WTC11 (cell line): Measurements from ENCODE around the gene RBMS2. TPM values are rescaled to one million over a fixed set of nuclear protein-coding genes. Genes with fewer than 3 reads are reported as not detected.

Experiments
- ATAC-seq: fragments of 200-7000 bp; cut with Tn5 transposase; 2 replicates; pipeline ENCODE4 v1.10.0; 2021; ENCODE audit warnings: mild to moderate bottlenecking, moderate library complexity
- CTCF ChIA-PET: fragments of 300-600 bp; sonication (Branson Sonifier 250); formaldehyde crosslinking; loops from one replicate; lab custom pipeline; 2021; ENCODE audit warnings: antibody characterized with exemption; lab: Charles Lee
- POLR2A ChIA-PET: fragments of 350-600 bp; sonication (Branson Sonifier 250); formaldehyde crosslinking; loops from one replicate; lab custom pipeline; 2021; ENCODE audit warnings: antibody characterized with exemption; lab: Charles Lee
- DNase-seq: peaks from one replicate; pipeline ENCODE4 v3.0.0; 2021; ENCODE audit warnings: low spot score
- H3K27ac Mint-ChIP-seq: 2 replicates; pipeline ENCODE4 v1.8.0; 2021; ENCODE audit warnings: mixed read lengths
- H3K27me3 Mint-ChIP-seq: 2 replicates; pipeline ENCODE4 v1.8.0; 2021; ENCODE audit warnings: low read depth, mild to moderate bottlenecking, moderate library complexity, mixed read lengths
- H3K36me3 Mint-ChIP-seq: 2 replicates; pipeline ENCODE4 v1.8.0; 2021; ENCODE audit warnings: mixed read lengths
- H3K4me1 Mint-ChIP-seq: 2 replicates; pipeline ENCODE4 v1.8.0; 2022; ENCODE audit warnings: mixed read lengths
- H3K4me3 Mint-ChIP-seq: 2 replicates; pipeline ENCODE4 v1.8.0; 2021; ENCODE audit warnings: mild to moderate bottlenecking, moderate library complexity, mixed read lengths
- H3K9me3 Mint-ChIP-seq: 2 replicates; pipeline ENCODE4 v1.8.0; 2021; ENCODE audit warnings: mixed read lengths
- GABPB1 ChIP-seq: sonication (generic); formaldehyde crosslinking; IDR thresholded peaks from 2 replicates; pipeline ENCODE4 v1.8.1; 2023; ENCODE audit warnings: mild to moderate bottlenecking, missing genetic modification reagents
- MXD4 ChIP-seq: fragments of 250-450 bp; sonication (Bioruptor Pico); IDR thresholded peaks from 2 replicates; pipeline ENCODE4 v1.8.0; 2021; ENCODE audit warnings: mild to moderate bottlenecking, moderate library complexity, borderline replicate concordance
- MYBL2 ChIP-seq: sonication (generic); formaldehyde crosslinking; IDR thresholded peaks from 2 replicates; pipeline ENCODE4 v1.8.1; 2023; ENCODE audit warnings: mild to moderate bottlenecking, moderate library complexity, missing genetic modification reagents
- NFE2L1 ChIP-seq: sonication (generic); formaldehyde crosslinking; IDR thresholded peaks from 2 replicates; pipeline ENCODE4 v1.8.1; 2023; ENCODE audit warnings: missing genetic modification reagents
- NR3C1 ChIP-seq: sonication (generic); formaldehyde crosslinking; conservative IDR thresholded peaks from 2 replicates; pipeline ENCODE4 v1.8.1; 2023; ENCODE audit warnings: low read depth, mild to moderate bottlenecking, missing genetic modification reagents
- OVOL2 ChIP-seq: fragments of 250-450 bp; sonication (Bioruptor Pico); IDR thresholded peaks from 2 replicates; pipeline ENCODE4 v1.9.0; 2021; ENCODE audit warnings: mild to moderate bottlenecking, borderline replicate concordance
- PRRX2 ChIP-seq: fragments of 250-450 bp; sonication (Bioruptor Pico); IDR thresholded peaks from 2 replicates; pipeline ENCODE4 v1.8.0; 2021; ENCODE audit warnings: mild to moderate bottlenecking
- SOX15 ChIP-seq: fragments of 250-450 bp; sonication (Bioruptor Pico); IDR thresholded peaks from 2 replicates; pipeline ENCODE4 v1.9.0; 2021; ENCODE audit warnings: mild to moderate bottlenecking
- TEAD1 ChIP-seq: sonication (generic); formaldehyde crosslinking; IDR thresholded peaks from 2 replicates; pipeline ENCODE4 v1.8.0; 2022; ENCODE audit warnings: mild to moderate bottlenecking, missing genetic modification reagents
- TEAD4 ChIP-seq: sonication (generic); formaldehyde crosslinking; IDR thresholded peaks from 2 replicates; pipeline ENCODE4 v1.8.0; 2022; ENCODE audit warnings: mild to moderate bottlenecking, missing genetic modification reagents
- ZNF138 ChIP-seq: sonication (generic); formaldehyde crosslinking; conservative IDR thresholded peaks from 2 replicates; pipeline ENCODE4 v1.8.1; 2022; ENCODE audit warnings: mild to moderate bottlenecking, moderate library complexity, missing genetic modification reagents
- ZNF416 ChIP-seq: fragments of 250-450 bp; sonication (Bioruptor Pico); IDR thresholded peaks from 2 replicates; pipeline ENCODE4 v1.9.0; 2021; ENCODE audit warnings: mild to moderate bottlenecking, inconsistent platforms
- total RNA-seq: library from RNA; stranded (reverse); gene quantifications from 3 replicates; pipeline ENCODE4 v1.2.3, GENCODE V29; 2021
- TF ChIP-seq, protein P1 (sequence below): sonication (generic); formaldehyde crosslinking; IDR thresholded peaks from 2 replicates; pipeline ENCODE4 v1.8.1; 2022; ENCODE audit warnings: mild to moderate bottlenecking, moderate library complexity, missing genetic modification reagents
- TF ChIP-seq, protein P2 (sequence below): fragments of 250-450 bp; sonication (Bioruptor Pico); IDR thresholded peaks from 2 replicates; pipeline ENCODE4 v1.9.0; 2021; ENCODE audit warnings: moderate library complexity, mild to moderate bottlenecking, inconsistent platforms, borderline replicate concordance
- TF ChIP-seq, protein P3 (sequence below): sonication (generic); formaldehyde crosslinking; IDR thresholded peaks from 2 replicates; pipeline ENCODE4 v1.8.0; 2023; ENCODE audit warnings: mild to moderate bottlenecking, missing genetic modification reagents
- TF ChIP-seq, protein P4 (sequence below): fragments of 250-450 bp; sonication (Bioruptor Pico); IDR thresholded peaks from 2 replicates; pipeline ENCODE4 v1.9.0; 2021; ENCODE audit warnings: mild to moderate bottlenecking, borderline replicate concordance
- TF ChIP-seq, protein P5 (sequence below): sonication (generic); formaldehyde crosslinking; IDR thresholded peaks from 2 replicates; pipeline ENCODE4 v1.8.1; 2022; ENCODE audit warnings: mild to moderate bottlenecking, missing genetic modification reagents, moderate library complexity, borderline replicate concordance
- TF ChIP-seq, protein P6 (sequence below): sonication (generic); formaldehyde crosslinking; IDR thresholded peaks from 2 replicates; pipeline ENCODE4 v1.8.1; 2023; ENCODE audit warnings: mild to moderate bottlenecking, missing genetic modification reagents, borderline replicate concordance
- TF ChIP-seq, protein P7 (sequence below): fragments of 250-450 bp; sonication (Bioruptor Pico); IDR thresholded peaks from 2 replicates; pipeline ENCODE4 v1.9.0; 2021; ENCODE audit warnings: mild to moderate bottlenecking

RBMS2 gene
- total RNA-seq, 1 experiment from 2014 or later = 16.7 TPM

DNA sequence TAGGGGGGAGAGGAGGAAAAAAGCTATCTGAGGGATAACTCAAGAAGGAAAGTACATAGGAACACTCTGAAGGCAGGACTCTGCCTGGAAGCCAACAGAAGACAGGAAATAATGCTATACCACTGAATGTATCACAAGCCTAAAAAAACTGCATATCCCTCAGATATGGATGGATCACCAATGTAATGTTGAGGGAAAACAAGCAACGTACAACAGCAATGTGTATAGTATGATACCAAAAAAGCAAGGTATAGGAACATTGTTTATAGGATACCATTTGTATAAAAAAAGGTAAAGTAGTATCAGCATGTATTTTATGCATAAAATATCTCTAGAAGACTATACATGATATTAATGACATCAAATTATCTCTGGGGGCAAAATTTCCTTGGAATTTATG lies 37.1 kb upstream of the RBMS2 start (continued):
- TF ChIP-seq PRRX2 = no peak
- no peak for TF ChIP-seq NFE2L1
- no peak for TF ChIP-seq MYBL2 (CRISPR knock-in tag)
- TF ChIP-seq TEAD4 (CRISPR knock-in tag) = no peak

DNA sequence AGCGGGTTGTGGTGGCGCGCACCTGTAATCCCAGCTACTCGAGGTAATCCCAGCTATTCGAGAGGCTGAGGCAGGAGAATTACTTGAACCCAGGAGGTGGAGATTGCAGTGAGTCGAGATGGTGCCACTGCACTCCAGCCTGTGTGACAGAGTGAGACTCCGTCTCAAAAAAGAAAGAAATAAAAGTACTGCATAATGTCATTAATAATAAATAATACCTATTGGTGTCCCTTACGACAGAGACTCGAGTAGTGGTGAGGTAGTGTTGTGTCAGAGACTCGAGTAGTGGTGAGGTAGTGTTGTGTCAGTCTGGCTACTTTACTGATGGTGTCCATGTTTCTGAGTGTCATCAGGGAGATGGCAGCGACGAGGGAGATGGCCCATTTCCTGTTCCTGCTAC lies 34.9 kb upstream of the RBMS2 start:
- ATAC-seq (no peak), DNase-seq (no peak)
- POLR2A ChIA-PET = no interaction called here
- peaks cover 16% of the 10 kb centered on the region for H3K4me1 Mint-ChIP-seq
- H3K4me3 Mint-ChIP-seq = peak overlapping the region; percentile 94
- peaks cover 11% of the 10 kb centered on the region for H3K9me3 Mint-ChIP-seq
- peaks cover 63% of the 10 kb centered on the region for H3K27me3 Mint-ChIP-seq
- no peak overlapping the region for H3K27ac Mint-ChIP-seq
- H3K36me3 Mint-ChIP-seq = no peaks in the 10 kb centered on the region; the same call in 1 of the 2 replicates
- CTCF ChIA-PET = no interaction called here
- TF ChIP-seq ZNF416 (no peak), TEAD4 (CRISPR knock-in tag) (no peak), ZNF138 (no peak), SOX15 (CRISPR knock-in tag) (no peak), TEAD1 (CRISPR knock-in tag) (no peak), MXD4 (CRISPR knock-in tag) (no peak), NR3C1 (CRISPR knock-in tag) (no peak), OVOL2 (CRISPR knock-in tag) (no peak), GABPB1 (CRISPR knock-in tag) (no peak)
- TF ChIP-seq, protein P1, sequence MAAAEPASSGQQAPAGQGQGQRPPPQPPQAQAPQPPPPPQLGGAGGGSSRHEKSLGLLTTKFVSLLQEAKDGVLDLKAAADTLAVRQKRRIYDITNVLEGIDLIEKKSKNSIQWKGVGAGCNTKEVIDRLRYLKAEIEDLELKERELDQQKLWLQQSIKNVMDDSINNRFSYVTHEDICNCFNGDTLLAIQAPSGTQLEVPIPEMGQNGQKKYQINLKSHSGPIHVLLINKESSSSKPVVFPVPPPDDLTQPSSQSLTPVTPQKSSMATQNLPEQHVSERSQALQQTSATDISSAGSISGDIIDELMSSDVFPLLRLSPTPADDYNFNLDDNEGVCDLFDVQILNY (CRISPR knock-in tag) = no peak
- TF ChIP-seq, protein P2, sequence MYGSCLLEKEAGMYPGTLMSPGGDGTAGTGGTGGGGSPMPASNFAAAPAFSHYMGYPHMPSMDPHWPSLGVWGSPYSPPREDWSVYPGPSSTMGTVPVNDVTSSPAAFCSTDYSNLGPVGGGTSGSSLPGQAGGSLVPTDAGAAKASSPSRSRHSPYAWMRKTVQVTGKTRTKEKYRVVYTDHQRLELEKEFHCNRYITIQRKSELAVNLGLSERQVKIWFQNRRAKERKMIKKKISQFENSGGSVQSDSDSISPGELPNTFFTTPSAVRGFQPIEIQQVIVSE (CRISPR knock-in tag) = no peak
- TF ChIP-seq, protein P3, sequence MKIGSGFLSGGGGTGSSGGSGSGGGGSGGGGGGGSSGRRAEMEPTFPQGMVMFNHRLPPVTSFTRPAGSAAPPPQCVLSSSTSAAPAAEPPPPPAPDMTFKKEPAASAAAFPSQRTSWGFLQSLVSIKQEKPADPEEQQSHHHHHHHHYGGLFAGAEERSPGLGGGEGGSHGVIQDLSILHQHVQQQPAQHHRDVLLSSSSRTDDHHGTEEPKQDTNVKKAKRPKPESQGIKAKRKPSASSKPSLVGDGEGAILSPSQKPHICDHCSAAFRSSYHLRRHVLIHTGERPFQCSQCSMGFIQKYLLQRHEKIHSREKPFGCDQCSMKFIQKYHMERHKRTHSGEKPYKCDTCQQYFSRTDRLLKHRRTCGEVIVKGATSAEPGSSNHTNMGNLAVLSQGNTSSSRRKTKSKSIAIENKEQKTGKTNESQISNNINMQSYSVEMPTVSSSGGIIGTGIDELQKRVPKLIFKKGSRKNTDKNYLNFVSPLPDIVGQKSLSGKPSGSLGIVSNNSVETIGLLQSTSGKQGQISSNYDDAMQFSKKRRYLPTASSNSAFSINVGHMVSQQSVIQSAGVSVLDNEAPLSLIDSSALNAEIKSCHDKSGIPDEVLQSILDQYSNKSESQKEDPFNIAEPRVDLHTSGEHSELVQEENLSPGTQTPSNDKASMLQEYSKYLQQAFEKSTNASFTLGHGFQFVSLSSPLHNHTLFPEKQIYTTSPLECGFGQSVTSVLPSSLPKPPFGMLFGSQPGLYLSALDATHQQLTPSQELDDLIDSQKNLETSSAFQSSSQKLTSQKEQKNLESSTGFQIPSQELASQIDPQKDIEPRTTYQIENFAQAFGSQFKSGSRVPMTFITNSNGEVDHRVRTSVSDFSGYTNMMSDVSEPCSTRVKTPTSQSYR (CRISPR knock-in tag) = no peak
- TF ChIP-seq, protein P4, sequence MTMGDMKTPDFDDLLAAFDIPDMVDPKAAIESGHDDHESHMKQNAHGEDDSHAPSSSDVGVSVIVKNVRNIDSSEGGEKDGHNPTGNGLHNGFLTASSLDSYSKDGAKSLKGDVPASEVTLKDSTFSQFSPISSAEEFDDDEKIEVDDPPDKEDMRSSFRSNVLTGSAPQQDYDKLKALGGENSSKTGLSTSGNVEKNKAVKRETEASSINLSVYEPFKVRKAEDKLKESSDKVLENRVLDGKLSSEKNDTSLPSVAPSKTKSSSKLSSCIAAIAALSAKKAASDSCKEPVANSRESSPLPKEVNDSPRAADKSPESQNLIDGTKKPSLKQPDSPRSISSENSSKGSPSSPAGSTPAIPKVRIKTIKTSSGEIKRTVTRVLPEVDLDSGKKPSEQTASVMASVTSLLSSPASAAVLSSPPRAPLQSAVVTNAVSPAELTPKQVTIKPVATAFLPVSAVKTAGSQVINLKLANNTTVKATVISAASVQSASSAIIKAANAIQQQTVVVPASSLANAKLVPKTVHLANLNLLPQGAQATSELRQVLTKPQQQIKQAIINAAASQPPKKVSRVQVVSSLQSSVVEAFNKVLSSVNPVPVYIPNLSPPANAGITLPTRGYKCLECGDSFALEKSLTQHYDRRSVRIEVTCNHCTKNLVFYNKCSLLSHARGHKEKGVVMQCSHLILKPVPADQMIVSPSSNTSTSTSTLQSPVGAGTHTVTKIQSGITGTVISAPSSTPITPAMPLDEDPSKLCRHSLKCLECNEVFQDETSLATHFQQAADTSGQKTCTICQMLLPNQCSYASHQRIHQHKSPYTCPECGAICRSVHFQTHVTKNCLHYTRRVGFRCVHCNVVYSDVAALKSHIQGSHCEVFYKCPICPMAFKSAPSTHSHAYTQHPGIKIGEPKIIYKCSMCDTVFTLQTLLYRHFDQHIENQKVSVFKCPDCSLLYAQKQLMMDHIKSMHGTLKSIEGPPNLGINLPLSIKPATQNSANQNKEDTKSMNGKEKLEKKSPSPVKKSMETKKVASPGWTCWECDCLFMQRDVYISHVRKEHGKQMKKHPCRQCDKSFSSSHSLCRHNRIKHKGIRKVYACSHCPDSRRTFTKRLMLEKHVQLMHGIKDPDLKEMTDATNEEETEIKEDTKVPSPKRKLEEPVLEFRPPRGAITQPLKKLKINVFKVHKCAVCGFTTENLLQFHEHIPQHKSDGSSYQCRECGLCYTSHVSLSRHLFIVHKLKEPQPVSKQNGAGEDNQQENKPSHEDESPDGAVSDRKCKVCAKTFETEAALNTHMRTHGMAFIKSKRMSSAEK (CRISPR knock-in tag) = no peak
- TF ChIP-seq, protein P5, sequence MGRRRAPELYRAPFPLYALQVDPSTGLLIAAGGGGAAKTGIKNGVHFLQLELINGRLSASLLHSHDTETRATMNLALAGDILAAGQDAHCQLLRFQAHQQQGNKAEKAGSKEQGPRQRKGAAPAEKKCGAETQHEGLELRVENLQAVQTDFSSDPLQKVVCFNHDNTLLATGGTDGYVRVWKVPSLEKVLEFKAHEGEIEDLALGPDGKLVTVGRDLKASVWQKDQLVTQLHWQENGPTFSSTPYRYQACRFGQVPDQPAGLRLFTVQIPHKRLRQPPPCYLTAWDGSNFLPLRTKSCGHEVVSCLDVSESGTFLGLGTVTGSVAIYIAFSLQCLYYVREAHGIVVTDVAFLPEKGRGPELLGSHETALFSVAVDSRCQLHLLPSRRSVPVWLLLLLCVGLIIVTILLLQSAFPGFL = no peak
- TF ChIP-seq, protein P6, sequence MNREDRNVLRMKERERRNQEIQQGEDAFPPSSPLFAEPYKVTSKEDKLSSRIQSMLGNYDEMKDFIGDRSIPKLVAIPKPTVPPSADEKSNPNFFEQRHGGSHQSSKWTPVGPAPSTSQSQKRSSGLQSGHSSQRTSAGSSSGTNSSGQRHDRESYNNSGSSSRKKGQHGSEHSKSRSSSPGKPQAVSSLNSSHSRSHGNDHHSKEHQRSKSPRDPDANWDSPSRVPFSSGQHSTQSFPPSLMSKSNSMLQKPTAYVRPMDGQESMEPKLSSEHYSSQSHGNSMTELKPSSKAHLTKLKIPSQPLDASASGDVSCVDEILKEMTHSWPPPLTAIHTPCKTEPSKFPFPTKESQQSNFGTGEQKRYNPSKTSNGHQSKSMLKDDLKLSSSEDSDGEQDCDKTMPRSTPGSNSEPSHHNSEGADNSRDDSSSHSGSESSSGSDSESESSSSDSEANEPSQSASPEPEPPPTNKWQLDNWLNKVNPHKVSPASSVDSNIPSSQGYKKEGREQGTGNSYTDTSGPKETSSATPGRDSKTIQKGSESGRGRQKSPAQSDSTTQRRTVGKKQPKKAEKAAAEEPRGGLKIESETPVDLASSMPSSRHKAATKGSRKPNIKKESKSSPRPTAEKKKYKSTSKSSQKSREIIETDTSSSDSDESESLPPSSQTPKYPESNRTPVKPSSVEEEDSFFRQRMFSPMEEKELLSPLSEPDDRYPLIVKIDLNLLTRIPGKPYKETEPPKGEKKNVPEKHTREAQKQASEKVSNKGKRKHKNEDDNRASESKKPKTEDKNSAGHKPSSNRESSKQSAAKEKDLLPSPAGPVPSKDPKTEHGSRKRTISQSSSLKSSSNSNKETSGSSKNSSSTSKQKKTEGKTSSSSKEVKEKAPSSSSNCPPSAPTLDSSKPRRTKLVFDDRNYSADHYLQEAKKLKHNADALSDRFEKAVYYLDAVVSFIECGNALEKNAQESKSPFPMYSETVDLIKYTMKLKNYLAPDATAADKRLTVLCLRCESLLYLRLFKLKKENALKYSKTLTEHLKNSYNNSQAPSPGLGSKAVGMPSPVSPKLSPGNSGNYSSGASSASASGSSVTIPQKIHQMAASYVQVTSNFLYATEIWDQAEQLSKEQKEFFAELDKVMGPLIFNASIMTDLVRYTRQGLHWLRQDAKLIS (CRISPR knock-in tag) = no peak
- TF ChIP-seq, protein P7, sequence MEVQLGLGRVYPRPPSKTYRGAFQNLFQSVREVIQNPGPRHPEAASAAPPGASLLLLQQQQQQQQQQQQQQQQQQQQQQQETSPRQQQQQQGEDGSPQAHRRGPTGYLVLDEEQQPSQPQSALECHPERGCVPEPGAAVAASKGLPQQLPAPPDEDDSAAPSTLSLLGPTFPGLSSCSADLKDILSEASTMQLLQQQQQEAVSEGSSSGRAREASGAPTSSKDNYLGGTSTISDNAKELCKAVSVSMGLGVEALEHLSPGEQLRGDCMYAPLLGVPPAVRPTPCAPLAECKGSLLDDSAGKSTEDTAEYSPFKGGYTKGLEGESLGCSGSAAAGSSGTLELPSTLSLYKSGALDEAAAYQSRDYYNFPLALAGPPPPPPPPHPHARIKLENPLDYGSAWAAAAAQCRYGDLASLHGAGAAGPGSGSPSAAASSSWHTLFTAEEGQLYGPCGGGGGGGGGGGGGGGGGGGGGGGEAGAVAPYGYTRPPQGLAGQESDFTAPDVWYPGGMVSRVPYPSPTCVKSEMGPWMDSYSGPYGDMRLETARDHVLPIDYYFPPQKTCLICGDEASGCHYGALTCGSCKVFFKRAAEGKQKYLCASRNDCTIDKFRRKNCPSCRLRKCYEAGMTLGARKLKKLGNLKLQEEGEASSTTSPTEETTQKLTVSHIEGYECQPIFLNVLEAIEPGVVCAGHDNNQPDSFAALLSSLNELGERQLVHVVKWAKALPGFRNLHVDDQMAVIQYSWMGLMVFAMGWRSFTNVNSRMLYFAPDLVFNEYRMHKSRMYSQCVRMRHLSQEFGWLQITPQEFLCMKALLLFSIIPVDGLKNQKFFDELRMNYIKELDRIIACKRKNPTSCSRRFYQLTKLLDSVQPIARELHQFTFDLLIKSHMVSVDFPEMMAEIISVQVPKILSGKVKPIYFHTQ (CRISPR knock-in tag) = no peak
